NCI-H1694 (cell line): ENCODE data around the gene ZNF770.
A peak's percentile ranks its signal among the peaks of the same experiment; 100 is the strongest.

Experiments
- DNase-seq: peaks from one replicate; lab custom pipeline; 2025; lab: John Stamatoyannopoulos, UW

ZNF770 gene, protein sequence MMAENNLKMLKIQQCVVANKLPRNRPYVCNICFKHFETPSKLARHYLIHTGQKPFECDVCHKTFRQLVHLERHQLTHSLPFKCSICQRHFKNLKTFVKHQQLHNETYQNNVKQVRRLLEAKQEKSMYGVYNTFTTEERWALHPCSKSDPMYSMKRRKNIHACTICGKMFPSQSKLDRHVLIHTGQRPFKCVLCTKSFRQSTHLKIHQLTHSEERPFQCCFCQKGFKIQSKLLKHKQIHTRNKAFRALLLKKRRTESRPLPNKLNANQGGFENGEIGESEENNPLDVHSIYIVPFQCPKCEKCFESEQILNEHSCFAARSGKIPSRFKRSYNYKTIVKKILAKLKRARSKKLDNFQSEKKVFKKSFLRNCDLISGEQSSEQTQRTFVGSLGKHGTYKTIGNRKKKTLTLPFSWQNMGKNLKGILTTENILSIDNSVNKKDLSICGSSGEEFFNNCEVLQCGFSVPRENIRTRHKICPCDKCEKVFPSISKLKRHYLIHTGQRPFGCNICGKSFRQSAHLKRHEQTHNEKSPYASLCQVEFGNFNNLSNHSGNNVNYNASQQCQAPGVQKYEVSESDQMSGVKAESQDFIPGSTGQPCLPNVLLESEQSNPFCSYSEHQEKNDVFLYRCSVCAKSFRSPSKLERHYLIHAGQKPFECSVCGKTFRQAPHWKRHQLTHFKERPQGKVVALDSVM

DNA sequence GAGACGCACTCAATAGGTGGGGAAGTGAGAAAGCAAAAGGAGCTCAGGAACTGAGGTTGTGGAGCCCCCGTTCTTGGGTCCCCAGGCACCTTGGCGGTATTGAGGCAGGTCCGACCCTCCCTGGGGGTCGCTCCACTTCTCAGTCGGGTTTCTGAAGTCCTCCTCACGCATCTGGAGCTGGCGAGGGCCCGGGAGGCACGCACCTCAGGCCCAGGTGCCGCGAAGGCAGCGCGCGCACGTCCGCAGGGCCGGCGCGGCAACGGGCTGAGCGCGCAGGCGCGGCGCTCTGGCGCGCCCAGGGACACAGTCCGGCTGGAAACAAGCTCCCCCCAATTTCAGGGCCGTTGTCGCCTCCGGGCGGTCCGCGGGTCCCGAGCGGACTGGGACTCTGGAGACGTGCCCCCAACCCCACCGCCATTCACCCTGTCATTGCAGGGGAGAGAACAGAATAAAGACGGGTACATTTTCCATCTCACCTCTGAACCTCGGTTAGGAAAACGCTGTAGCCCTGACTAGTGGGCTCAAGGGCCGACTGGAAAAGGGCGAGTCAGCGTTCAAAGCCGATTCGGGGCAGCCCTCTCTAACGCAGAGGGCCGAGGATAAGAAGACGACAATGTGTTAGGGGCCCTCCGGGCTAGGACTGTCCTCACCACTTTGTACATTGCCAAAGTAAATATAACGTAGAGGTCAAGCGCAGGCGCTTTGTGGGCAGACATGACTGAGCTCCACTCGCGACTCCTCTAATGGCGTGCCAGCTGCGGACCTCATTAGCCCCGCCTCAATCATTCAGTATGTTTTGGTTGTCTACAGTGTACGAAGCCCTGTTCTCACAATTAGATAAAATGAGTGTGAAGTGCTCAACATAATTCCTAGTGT is at the start of gene ZNF770:
ZNF770 (minus strand) TSS at position 261 of the 876 bp plus-strand sequence. CDS start 4,853 bp downstream, outside the sequence.
- peak; percentile 16 for DNase-seq

DNA sequence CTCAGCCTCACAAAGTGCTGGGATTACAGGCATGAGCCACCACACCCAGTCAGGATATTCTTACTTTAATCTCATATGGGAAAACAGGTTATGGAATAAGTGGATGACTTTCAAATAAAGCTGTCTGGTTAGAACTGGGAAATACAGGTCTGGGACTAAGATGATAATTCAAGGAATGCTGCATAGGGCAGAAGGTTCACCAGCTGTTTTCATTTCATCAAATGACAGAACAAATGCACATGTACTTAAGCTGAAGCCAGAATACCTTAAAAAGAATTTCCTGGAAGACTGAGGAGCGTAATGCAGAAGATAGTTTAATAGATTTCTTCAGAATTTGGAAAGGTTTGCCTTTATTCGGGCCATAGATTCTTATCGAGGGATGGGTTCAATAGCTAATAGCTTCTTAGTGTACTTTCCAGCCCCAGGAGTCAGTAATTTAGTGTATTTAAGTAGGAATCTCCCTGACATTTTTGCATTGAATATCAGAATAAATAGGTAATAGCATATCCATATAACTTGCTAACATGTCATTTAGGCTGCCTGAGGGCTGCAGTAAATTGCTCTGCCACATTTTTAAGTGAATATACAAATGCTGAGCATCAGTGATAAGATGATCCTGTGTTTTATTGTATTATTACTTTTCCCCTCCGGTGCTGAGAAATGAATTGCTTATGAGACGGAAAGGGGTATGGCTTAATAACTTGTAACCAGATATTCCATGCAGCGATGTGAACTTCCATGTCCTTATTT is 40.3 kb upstream of the ZNF770 start:
- no peak for DNase-seq

DNA sequence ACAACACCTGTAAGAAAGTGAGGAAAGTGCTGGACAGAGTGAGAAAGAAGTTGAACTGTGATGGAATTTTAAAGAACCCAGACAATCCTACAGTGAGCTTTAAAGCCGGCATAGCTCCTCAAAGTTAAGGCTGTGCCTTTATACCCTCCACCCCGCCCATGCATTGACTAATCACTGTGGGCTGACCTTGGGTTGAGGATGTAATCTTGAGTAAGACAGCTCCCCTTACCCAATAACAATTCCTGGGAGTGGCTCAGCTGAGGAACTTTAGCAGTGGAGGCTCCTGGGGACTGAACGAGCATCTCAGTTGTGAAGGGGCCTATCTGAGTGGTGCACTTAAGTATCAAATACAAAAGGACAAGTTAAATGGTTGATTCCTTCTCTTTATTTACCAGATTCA is 35.7 kb upstream of the ZNF770 start:
- no peak for DNase-seq

DNA sequence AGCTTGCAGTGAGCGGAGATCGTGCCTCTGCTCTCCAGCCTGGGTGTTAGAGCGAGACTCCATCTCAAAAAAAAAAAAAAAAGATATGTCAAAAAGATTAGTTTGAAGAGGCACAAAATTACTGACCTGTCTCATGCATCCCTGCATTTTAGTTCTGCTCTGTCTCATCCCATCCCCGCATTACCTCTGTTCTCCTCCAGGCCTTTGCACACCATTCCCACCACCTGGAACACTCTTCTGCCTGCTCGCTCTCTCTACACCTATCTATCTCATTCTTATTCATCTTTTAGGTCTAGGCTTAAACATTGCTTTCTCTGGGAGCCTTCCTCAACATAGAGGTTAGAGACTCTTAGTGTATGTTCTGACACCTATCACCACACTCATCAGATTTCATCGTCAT is 32.9 kb upstream of the ZNF770 start:
- no peak for DNase-seq

DNA sequence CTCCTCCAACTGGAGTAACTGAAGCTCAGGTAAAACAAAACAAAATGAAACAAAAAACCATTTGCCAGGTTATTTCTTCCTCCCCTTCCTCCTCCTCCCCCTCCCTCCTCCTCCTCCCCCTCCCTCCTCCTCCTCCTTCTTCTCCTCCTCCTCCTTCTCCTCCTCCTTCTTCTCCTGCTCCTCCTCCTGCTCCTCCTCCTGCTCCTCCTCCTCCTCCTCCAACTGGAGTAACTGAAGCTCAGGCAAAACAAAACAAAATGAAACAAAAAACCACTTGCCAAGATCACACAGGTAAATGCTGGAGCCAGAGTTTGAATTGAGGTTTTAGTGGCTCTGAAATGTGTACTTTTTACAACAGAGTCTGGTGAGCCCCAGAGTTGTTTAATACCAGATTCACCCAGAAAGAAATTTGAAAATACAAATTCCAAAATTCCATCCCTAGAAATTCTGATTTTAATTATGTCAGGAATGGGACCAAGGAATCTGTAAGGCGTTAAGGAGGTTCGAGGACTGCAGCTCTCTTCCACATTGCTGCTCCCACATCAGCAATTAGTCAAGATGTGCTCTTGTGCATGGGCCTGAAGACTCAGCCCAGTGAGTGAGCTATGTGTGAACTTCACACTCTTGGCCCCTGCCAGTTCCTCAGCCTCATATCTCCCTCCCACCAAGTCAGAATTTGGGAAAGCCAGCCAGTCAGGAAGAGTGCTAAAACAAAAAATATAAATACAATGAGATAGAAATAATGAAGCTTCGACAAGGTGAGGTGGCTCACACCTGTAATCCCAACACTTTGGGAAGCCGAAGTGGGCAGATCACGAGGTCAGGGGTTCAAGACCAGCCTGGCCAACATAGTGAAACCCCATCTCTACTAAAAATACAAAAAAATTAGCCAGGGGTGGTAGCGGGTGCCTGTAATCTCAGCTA is 31.6 kb upstream of the ZNF770 start:
- DNase-seq: no peak

DNA sequence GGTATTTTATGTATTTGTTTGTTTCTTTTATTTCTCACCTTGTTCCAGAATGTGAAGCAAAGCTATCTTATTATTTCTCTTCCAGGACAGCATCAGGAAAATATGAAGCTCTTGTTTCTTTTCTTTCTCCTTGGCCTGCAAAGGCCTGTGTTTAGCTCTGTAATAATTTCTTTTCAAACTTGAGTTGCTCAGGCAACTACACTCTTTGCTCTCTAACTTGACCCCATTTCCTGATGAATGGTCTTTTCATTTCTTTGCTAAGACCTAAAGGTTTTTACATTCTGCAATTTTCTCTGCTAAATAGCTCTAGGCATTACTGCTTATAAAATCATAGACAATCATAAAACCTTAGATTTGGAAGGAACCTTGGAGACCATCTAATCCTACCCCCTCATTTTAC is 26.2 kb upstream of the ZNF770 start:
- DNase-seq: no peak

DNA sequence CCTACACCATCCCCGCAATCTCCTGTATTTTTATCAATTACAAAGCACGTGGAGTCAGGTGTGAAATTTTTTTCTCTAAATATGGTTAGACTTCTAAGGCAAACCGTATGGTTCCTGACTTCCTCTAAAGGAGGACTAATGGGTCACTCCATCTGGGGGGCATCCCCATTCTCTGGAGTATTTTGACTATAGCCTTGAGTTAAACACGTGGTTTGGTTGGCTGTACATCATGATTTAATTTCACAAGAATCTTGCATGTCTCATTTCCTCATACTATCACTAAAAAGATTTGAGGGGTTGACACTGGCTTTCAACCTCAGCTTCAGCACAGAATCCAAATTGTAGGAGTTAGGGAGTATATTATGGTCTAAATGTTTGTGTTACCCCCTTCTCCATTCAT is 25.3 kb upstream of the ZNF770 start:
- no peak for DNase-seq

DNA sequence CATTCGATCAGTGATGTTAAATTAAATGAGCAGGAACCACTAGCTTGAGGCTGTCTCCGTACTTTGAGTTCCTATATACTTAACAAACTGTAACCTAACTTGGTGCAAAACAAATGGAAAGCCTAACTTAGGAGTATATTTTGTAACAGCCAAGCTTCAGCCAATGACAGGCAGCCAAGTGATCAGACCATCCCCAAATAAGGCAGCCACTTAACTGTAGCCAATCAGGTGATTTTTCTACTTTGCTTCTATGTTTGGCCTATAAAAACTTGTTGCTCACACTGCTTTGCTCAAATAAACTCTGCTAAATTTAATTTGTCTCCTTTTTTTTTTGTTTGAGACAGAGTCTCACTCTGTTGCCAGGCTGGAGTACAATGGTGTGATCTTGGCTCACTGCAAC is 19.3 kb upstream of the ZNF770 start:
- no peak for DNase-seq

DNA sequence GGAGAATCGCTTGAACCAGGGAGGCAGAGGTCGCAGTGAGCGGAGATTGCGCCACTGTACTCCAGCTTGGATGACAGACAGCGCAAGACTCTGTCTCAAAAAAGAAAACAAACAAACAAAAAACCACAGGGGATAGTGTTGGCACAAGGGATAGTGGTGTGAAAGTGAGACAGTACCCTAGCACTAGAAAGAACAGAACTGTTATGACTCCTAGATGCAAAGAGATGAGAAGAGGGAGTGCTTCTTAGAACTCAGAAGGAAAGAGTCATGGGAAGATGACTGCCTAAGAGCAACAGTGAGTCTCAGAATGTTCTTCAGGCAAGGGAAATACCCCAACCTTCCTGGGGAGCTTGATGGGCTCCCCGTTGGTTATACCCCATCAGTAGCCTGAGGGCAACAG is 17.8 kb upstream of the ZNF770 start:
- DNase-seq: no peak

DNA sequence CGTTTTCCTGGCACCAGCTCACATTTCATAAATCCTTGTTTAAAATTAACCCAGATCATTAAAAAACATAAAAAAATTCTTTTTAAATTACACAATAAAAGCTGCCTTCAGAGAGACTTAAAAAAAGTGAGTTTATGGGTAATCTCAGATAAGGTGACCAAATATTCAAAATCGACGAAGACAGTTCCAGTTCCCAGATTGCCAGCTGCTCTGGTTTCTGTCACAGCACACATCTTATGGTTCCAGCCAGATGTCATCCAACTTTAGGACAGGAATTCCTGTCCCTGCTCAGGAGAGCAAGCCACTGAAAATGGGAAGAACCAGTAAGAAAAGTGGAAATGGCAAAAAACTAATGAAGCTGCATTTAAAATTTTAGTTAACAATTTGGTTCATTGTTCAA is 15.8 kb upstream of the ZNF770 start:
- no peak for DNase-seq

DNA sequence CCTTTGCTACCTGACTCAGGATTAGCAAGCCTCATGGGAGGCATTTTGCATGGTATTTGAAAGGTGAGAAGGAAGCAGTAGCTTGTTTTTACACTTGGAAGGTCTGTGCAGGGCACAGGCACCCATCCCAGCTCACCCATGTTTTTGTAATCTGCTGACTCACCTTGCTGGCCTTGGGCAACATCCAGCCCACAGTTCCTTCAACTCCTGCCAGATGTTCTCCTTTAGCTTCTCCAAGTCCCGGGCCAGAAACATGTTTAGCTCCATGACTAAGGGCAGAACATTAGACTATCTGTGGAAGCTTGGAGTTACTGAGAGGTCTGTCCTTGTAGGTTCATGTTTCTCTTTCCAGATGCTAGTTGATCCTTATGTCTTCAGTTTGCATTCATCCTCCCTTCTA is 12.4 kb upstream of the ZNF770 start:
- DNase-seq: no peak

DNA sequence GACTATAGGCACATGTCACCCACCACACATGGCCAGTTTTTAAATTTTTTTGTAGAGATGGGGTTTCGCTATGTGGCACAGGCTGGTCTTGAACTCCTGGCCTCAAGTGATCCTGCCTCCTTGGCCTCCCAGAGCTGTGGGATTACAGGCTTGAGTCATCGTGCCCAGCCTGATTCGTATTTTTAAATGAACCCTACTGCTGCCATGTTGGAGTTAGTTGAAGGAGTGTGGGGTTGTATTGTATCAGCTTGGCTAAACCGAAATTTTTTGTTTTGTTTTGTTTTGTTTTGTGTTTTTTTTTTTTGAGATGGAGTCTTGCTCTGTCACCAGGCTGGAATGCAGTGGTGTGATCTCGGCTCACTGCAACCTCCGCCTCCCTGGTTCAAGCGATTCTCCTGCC is 11.8 kb upstream of the ZNF770 start:
- no peak for DNase-seq

DNA sequence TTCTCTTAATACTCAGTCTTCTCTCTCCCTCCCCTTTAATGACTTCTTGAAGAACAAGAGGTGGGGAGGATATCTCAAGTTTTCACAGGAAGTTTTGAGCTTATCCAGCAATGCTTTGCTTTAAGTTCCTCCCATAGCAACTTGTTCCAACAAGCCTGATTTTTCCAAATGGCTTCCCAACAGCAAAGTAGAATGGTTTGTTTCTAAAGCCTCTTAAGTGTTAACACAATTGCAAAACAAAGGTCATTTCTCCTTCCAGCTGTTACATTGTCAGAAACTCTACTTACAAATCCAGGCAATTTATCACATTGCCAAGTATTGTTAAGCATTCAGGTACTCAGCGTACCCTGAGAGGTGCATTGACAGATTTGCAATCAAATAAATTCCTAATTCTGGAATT is 6.8 kb upstream of the ZNF770 start:
- DNase-seq: no peak

DNA sequence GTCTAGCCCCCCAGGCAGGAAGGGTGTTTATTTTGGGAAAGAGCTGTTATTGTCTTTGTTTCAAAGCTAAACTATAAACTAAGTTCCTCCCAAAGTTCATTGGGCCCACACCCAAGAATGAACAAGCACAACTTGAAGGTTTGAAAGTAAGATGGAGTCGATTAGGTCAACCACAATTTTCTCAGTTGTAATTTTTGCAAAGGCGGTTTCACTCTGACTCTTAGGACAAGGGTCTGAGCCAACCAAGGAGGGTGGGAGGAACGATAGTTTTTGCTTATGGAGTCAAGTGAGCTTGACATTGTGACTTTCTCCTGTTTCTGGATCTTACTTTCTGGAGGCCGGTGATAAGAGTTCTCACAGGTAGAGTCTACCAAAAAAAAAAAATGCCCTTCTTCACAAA is 5.8 kb upstream of the ZNF770 start:
- DNase-seq: no peak

DNA sequence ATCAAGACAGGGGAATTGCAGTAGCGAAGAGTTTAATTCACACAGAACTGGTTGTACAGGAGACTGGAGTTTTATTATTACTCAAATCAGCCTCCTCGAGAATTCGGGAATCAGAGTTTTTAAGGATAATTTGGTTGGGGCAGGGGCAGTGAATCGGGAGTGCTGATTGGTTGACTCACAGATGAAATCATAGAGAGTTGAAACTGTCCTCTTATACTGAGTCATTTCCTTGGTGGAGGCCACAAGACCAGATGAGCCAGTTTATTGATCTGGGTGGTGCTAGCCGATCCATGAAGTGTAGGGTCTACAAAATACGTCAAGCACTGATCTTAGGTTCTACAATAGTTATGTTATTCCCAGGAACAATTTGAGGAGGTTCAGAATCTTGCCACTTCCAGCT is 5.3 kb upstream of the ZNF770 start:
- DNase-seq: no peak

DNA sequence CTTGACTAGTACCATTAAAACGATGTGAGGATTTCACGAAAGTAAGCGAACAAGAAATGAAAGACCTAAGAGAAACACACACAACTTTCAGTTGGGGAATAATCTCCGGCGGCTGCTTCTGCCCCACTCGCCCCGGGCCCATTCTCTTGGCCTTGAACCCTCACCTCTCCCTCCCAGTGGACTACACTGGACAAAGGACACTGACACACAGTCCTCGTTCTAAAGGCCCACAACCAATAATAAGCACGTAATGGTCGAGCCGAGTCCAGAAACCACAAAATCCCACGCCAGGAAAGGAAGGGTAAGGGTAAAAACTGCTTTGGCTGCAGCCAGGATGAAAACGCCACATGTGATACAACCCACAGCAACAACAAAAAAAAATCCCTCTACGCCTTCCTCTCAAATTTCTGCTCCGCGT is 469 bp downstream of the ZNF770 start:
- DNase-seq: no peak

DNA sequence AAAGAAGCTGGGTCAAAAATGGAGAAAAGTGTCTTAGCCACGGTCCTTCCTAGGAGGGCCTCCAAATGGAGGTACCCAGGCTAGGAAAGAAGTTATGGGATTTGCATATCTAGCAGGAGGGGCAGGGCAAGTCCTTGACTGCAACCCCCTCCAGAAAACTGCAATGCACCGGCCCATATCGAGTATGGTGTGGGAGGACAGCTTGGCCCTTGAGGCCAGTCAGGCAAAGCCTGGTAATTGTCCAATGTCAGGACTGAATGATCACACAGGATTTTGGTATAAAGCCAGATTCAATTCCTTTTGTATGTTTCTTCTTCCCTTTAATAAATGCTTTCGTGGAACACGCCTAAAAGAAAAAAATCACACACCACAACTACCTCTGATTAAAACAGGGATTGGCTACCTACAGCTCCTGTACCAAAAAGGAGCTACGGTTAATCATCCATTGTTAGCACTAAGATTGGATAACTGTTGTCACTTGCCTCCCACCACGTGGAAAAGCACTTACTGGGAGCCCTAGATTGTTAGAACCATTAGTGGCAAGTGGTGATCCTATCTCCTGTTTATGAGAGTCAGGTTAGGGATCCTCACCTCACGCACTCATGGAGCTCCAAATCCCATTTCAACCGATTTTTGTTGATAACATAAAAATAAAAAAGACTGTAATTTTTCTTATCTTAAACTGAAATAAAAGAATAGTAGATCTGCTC is 1.2 kb downstream of the ZNF770 start:
- DNase-seq: no peak

DNA sequence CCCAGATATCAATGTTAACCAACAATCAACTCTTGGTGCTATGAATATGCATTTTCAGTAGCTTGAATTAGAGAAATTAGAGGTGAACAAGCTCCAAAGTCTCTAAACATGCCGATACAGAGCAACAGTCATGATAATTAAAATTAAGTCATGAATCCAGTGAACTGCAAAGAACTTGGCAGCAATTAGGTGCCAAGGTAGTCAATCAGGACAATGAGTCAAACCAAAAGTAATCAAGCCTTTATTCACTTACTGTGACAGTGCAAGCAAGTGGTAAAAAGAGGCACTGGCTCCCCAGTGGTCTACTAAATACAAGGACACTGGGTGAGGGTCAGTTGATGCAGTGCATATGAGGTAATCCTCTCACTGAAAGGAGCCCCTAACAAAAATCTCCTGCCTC is 1.8 kb downstream of the ZNF770 start:
- no peak for DNase-seq

DNA sequence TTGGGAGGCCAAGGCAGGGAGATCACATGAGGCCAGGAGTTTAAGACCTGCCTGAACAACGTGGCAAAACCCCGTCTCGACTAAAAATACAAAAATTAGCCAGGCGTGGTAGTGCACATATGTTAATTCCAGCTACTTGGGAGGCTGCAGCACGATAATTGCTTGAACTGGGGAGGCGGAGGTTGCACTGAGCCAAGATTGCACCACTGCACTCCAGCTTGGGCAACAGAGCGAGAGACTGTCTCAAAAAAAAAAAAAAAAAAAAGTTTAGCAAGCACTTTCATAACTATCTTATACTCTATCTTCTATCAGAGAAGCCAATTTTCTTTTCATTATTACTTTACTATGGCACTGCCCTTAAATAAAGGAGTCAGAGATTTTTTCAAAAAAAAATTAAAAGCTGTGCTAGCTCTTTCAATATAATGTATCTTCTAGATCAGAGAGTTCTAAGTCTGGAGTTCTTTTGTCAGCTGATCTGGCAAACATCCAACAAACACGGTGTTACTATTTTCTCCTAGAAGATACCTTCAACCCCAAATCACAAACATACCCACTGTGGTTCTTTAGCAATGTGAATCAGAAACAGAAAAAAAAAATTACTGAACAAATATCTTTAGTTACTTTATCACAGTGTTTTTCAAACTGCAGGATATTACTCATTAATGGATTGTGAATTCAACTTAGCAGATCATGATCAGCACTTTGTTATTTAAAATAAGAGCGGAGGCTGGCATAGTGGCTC is 3.0 kb downstream of the ZNF770 start:
- DNase-seq: no peak
